Sigmoid colon (tissue), 3 donors: ENCODE results near the gene LGALSL.

Experiments
- POLR2A ChIP-seq, 2 donors: fragments of 450-650 bp; IDR thresholded peaks; one replicate each; pipeline ENCODE4 v1.6.1; 2016; ENCODE audit warnings: antibody characterized with exemption in 2 of 2, mild to moderate bottlenecking in 2 of 2, moderate library complexity in 2 of 2
- TF ChIP-seq, protein P1 (sequence below), 4 experiments: fragments of 450-650 bp in 3 of 4; fragments of 200-600 bp in 1 of 4; IDR thresholded peaks; one replicate each; pipeline ENCODE4 v1.5.1; 2016 to 2019; ENCODE audit warnings: antibody characterized with exemption in 4 of 4, mild to moderate bottlenecking in 3 of 4, moderate library complexity in 2 of 4

DNA sequence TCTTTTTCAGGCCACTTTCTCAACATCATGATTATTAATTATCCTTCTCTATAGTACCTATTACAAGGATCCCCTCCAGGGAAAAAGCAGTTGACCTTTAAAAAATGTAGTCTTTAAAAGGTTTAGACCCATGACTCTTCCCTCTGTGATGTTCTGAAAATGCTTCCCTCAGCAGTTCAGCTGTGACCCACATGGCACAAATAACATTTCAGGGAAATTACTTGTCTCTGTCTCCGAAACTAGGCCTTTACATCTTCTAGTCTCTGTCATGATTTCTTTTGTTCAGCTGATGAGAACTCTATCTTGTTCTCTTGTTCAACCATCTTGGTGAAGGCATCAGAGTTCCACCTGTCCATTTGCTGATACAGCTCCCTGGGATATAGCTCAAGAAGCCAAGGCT is 28.3 kb downstream of the LGALSL start:
- TF ChIP-seq, protein P1, sequence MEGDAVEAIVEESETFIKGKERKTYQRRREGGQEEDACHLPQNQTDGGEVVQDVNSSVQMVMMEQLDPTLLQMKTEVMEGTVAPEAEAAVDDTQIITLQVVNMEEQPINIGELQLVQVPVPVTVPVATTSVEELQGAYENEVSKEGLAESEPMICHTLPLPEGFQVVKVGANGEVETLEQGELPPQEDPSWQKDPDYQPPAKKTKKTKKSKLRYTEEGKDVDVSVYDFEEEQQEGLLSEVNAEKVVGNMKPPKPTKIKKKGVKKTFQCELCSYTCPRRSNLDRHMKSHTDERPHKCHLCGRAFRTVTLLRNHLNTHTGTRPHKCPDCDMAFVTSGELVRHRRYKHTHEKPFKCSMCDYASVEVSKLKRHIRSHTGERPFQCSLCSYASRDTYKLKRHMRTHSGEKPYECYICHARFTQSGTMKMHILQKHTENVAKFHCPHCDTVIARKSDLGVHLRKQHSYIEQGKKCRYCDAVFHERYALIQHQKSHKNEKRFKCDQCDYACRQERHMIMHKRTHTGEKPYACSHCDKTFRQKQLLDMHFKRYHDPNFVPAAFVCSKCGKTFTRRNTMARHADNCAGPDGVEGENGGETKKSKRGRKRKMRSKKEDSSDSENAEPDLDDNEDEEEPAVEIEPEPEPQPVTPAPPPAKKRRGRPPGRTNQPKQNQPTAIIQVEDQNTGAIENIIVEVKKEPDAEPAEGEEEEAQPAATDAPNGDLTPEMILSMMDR (IDR thresholded peaks at IDR 0.05), result no peak
- no peak for TF ChIP-seq POLR2A (IDR thresholded peaks at IDR 0.05)
